A673 (cell line): ENCODE data around the gene NEK6. TPM values are rescaled to one million over a fixed set of nuclear protein-coding genes. Genes with fewer than 3 reads are reported as not detected.

Source experiments
- BruUV-seq: library from RNA; stranded (reverse); fragments of 400-500 nt; replicated peaks from 2 replicates; lab custom pipeline; 2021; lab: Mats Ljungman, UMichigan
- CTCF ChIA-PET: fragments of 300-600 bp; sonication (Branson Sonifier 250); formaldehyde crosslinking; loops from one replicate; lab custom pipeline; 2022; ENCODE audit warnings: antibody characterized with exemption; lab: Charles Lee
- POLR2A ChIA-PET: fragments of 300-600 bp; sonication (Branson Sonifier 250); formaldehyde crosslinking; loops from one replicate; lab custom pipeline; 2022; ENCODE audit warnings: antibody characterized with exemption; ENCODE audit not compliant: low non-redundant PET; lab: Charles Lee
- DNase-seq: peaks from one replicate; pipeline ENCODE4 v3.0.0-alpha.2; 2015; ENCODE audit warnings: low spot score
- H3K27ac ChIP-seq: fragments of 200-600 bp; sonication (generic); 2 replicates; pipeline ENCODE4 v1.5.1; 2016; ENCODE audit warnings: mixed run types, low read depth, mild to moderate bottlenecking, mixed read lengths, antibody characterized with exemption, low read length; ENCODE audit not compliant: poor library complexity, severe bottlenecking
- H3K27me3 ChIP-seq: fragments of 200-600 bp; sonication (generic); replicated peaks from 2 replicates; pipeline ENCODE4 v1.6.1; 2017; ENCODE audit warnings: mixed run types, low read depth, mild to moderate bottlenecking, mixed read lengths, antibody characterized with exemption, low read length; ENCODE audit not compliant: insufficient read depth, poor library complexity
- H3K36me3 ChIP-seq: fragments of 200-600 bp; sonication (generic); 2 replicates; pipeline ENCODE4 v1.6.1; 2016; ENCODE audit warnings: mixed run types, mild to moderate bottlenecking, mixed read lengths, antibody characterized with exemption, low read length; ENCODE audit not compliant: insufficient read depth, poor library complexity, severe bottlenecking
- H3K4me1 ChIP-seq: fragments of 200-600 bp; sonication (generic); 2 replicates; pipeline ENCODE4 v1.6.1; 2017; ENCODE audit warnings: mixed run types, mild to moderate bottlenecking, mixed read lengths, antibody characterized with exemption, low read length; ENCODE audit not compliant: insufficient read depth, poor library complexity, severe bottlenecking
- H3K4me3 ChIP-seq: fragments of 200-600 bp; sonication (generic); 2 replicates; pipeline ENCODE4 v1.5.1; 2016; ENCODE audit warnings: low read depth, mixed run types, mild to moderate bottlenecking, mixed read lengths, low read length; ENCODE audit not compliant: poor library complexity, severe bottlenecking
- H3K9me3 ChIP-seq: fragments of 200-600 bp; sonication (generic); 2 replicates; pipeline ENCODE4 v1.6.1; 2016; ENCODE audit warnings: mixed run types, low read depth, mild to moderate bottlenecking, mixed read lengths, antibody characterized with exemption, low read length; ENCODE audit not compliant: poor library complexity, severe bottlenecking
- CTCF ChIP-seq: fragments of 300-800, 200-600 bp; sonication (generic); conservative IDR thresholded peaks from 2 replicates; pipeline ENCODE4 v1.5.1; 2017; ENCODE audit warnings: low read depth, mild to moderate bottlenecking, antibody characterized with exemption, low read length, moderate library complexity, mixed read lengths
- EZH2 ChIP-seq: fragments of 200-600 bp; sonication (generic); IDR thresholded peaks from 2 replicates; pipeline ENCODE4 v1.6.1; 2017; ENCODE audit warnings: borderline replicate concordance, low read depth, mild to moderate bottlenecking, mixed read lengths, antibody characterized with exemption, low read length; ENCODE audit not compliant: poor library complexity, severe bottlenecking
- intact Hi-C: fragments of 100-400 bp; cut with micrococcal nuclease; formaldehyde crosslinking; loops from one replicate; pipeline ENCODE4 v1.10.0; 2022; ENCODE audit not compliant: unreplicated experiment
- total RNA-seq: library from RNA; stranded (reverse); gene quantifications from 2 replicates; pipeline ENCODE4 v1.2.3, GENCODE V29; 2021

Gene NEK6
- total RNA-seq, 1 experiment from 2014 or later: 23.3 TPM

DNA sequence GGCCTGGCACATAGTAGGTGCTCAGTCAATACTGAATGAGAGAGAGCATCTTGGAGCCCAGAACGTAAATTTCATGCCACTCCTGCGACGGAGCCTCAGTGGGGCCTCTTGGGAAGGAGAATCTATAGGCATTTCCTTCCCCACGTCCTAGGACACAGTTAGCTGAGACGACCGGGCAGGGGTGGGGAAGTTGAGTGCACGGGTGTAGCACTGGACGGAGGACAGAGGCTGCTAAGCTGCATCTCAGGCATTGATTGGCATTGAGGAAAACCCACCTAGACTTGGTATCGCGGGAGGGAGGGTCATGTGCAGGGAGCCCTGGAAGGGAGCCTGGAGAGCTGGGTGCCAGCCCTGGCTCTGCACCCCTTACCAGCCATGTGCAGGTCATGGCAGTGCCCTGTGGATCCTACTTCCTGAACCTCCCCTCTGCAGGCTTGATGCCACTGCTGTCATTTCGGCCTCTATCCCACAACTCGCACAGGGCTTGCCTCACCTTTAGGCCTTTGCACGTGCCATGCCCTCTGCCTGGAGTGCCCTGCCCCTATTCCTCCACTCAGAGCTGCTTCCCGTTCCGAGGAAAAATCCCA lies 25.6 kb downstream of the NEK6 start:
- no peaks in the 10 kb centered on the region for H3K27me3 ChIP-seq
- H3K27ac ChIP-seq: peak overlapping the region; percentile 18
- H3K36me3 ChIP-seq: peaks cover 3% of the 10 kb centered on the region
- no peak overlapping the region for H3K4me3 ChIP-seq
- CTCF ChIA-PET: no interaction called here
- intact Hi-C loops: no loop called here
- no peaks in the 10 kb centered on the region for H3K9me3 ChIP-seq
- BruUV-seq: no TSS peak
- POLR2A ChIA-PET: no interaction called here
- TF ChIP-seq CTCF (no peak), EZH2 (no peak)
- peaks cover 29% of the 10 kb centered on the region for H3K4me1 ChIP-seq
- no peak for DNase-seq

- CTCF ChIA-PET: no interaction called here
- no peak overlapping the region for H3K27ac ChIP-seq
- H3K36me3 ChIP-seq: peaks cover 3% of the 10 kb centered on the region
- no TSS peak for BruUV-seq
- peaks cover 29% of the 10 kb centered on the region for H3K4me1 ChIP-seq
- intact Hi-C loops: no loop called here
- no peak overlapping the region for H3K4me3 ChIP-seq
- no peak for TF ChIP-seq EZH2
- no peak for TF ChIP-seq CTCF
- no peaks in the 10 kb centered on the region for H3K9me3 ChIP-seq
- no peak for DNase-seq
- H3K27me3 ChIP-seq: no peaks in the 10 kb centered on the region
- POLR2A ChIA-PET: no interaction called here
These were observed 26.6 kb downstream of the NEK6 start for GRCh38 chr9:124284237-124284831.

GRCh38 chr9:124284940-124285441 lies 27.2 kb downstream of the NEK6 start:
- Histone ChIP-seq H3K27ac (no peak overlapping the region), H3K36me3 (peaks cover 3% of the 10 kb centered on the region), H3K9me3 (no peaks in the 10 kb centered on the region), H3K4me3 (no peak overlapping the region), H3K4me1 (peaks cover 24% of the 10 kb centered on the region), H3K27me3 (no peaks in the 10 kb centered on the region)
- no TSS peak for BruUV-seq
- no peak for DNase-seq
- ChIA-PET POLR2A (no interaction called here), CTCF (no interaction called here)
- intact Hi-C loops: no loop called here
- TF ChIP-seq EZH2 (no peak), CTCF (no peak)
